Osteocyte (in vitro differentiated cells): Measurements from ENCODE around the gene PCDHGA7. TPM values are rescaled to one million over a fixed set of nuclear protein-coding genes. Genes with fewer than 3 reads are reported as not detected.

Source experiments
- DNase-seq: peaks from one replicate; pipeline ENCODE4 v3.0.0; 2021; ENCODE audit warnings: mixed read lengths; ENCODE audit not compliant: unreplicated experiment; ENCODE audit errors: extremely low spot score
- H3K27ac Mint-ChIP-seq: one replicate; pipeline ENCODE4 v1.8.0; 2021; ENCODE audit warnings: mild to moderate bottlenecking, mixed read lengths; ENCODE audit not compliant: unreplicated experiment
- H3K27me3 Mint-ChIP-seq: one replicate; pipeline ENCODE4 v1.8.0; 2021; ENCODE audit warnings: mixed read lengths; ENCODE audit not compliant: unreplicated experiment
- H3K36me3 Mint-ChIP-seq: one replicate; pipeline ENCODE4 v1.8.0; 2021; ENCODE audit warnings: mixed read lengths; ENCODE audit not compliant: unreplicated experiment
- H3K4me1 Mint-ChIP-seq: one replicate; pipeline ENCODE4 v1.8.0; 2021; ENCODE audit warnings: mixed read lengths; ENCODE audit not compliant: unreplicated experiment
- H3K4me3 Mint-ChIP-seq: one replicate; pipeline ENCODE4 v1.8.0; 2021; ENCODE audit warnings: mild to moderate bottlenecking, moderate library complexity, mixed read lengths; ENCODE audit not compliant: unreplicated experiment
- H3K9me3 Mint-ChIP-seq: one replicate; pipeline ENCODE4 v1.8.0; 2021; ENCODE audit warnings: mixed read lengths; ENCODE audit not compliant: unreplicated experiment
- total RNA-seq: library from RNA; stranded (reverse); gene quantifications from 2 replicates; pipeline ENCODE4 v1.2.1, GENCODE V29; 2021
- TF ChIP-seq, protein P1 (sequence below): fragments of 200-600 bp; sonication (generic); IDR thresholded peaks from 2 replicates; pipeline ENCODE4 v1.5.0; 2021; ENCODE audit warnings: antibody characterized with exemption, mild to moderate bottlenecking, moderate library complexity

PCDHGA7 gene
- total RNA-seq, 1 donor from 2014 or later: 0.11 TPM

DNA sequence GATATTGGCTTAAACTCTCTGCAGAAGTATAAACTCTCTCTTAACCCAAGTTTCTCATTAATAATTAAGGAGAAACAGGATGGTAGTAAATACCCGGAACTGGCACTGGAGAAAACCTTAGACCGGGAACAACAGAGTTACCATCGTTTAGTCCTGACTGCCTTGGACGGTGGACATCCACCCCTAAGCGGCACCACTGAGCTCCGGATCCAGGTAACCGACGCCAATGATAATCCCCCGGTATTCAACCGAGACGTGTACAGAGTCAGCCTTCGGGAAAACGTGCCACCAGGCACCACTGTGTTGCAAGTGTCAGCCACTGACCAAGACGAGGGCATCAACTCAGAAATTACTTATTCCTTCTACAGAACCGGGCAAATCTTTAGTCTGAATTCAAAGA lies 16.1 kb downstream of the PCDHGA7 start:
- Mint-ChIP-seq H3K9me3 (peaks cover 12% of the 10 kb centered on the region), H3K27ac (no peak overlapping the region), H3K4me1 (no peaks in the 10 kb centered on the region), H3K27me3 (no peaks in the 10 kb centered on the region), H3K4me3 (no peak overlapping the region), H3K36me3 (peaks cover 7% of the 10 kb centered on the region)
- TF ChIP-seq, protein P1, sequence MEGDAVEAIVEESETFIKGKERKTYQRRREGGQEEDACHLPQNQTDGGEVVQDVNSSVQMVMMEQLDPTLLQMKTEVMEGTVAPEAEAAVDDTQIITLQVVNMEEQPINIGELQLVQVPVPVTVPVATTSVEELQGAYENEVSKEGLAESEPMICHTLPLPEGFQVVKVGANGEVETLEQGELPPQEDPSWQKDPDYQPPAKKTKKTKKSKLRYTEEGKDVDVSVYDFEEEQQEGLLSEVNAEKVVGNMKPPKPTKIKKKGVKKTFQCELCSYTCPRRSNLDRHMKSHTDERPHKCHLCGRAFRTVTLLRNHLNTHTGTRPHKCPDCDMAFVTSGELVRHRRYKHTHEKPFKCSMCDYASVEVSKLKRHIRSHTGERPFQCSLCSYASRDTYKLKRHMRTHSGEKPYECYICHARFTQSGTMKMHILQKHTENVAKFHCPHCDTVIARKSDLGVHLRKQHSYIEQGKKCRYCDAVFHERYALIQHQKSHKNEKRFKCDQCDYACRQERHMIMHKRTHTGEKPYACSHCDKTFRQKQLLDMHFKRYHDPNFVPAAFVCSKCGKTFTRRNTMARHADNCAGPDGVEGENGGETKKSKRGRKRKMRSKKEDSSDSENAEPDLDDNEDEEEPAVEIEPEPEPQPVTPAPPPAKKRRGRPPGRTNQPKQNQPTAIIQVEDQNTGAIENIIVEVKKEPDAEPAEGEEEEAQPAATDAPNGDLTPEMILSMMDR: no peak
- DNase-seq: no peak

GRCh38 chr5:141399555-141400258 lies 17.2 kb downstream of the PCDHGA7 start:
- no peak for DNase-seq
- TF ChIP-seq, protein P1: no peak
- H3K27me3 Mint-ChIP-seq: no peaks in the 10 kb centered on the region
- H3K36me3 Mint-ChIP-seq: peaks cover 4% of the 10 kb centered on the region
- peaks cover 11% of the 10 kb centered on the region for H3K9me3 Mint-ChIP-seq
- H3K27ac Mint-ChIP-seq: no peak overlapping the region
- H3K4me3 Mint-ChIP-seq: no peak overlapping the region
- no peaks in the 10 kb centered on the region for H3K4me1 Mint-ChIP-seq

- DNase-seq: no peak
- Mint-ChIP-seq H3K9me3 (peaks cover 11% of the 10 kb centered on the region), H3K4me3 (no peak within 1 kb of the TSS), H3K27me3 (no peaks in the 10 kb centered on the region), H3K36me3 (peaks cover 9% of the 10 kb centered on the region), H3K4me1 (peaks cover 2% of the 10 kb centered on the region), H3K27ac (no peak within 1 kb of the TSS)
- TF ChIP-seq, protein P1: peak; percentile 27
These were observed 20.2 kb downstream of the PCDHGA7 start, which contains the start of gene PCDHGA9 for GRCh38 chr5:141402553-141403243. PCDHGA9 (plus strand) TSS chr5:141402778; CDS start chr5:141402953, 175 bp downstream.

- no peaks in the 10 kb centered on the region for H3K27me3 Mint-ChIP-seq
- H3K36me3 Mint-ChIP-seq: peaks cover 15% of the 10 kb centered on the region
- H3K4me3 Mint-ChIP-seq: no peak overlapping the region
- no peak overlapping the region for H3K27ac Mint-ChIP-seq
- H3K9me3 Mint-ChIP-seq: peaks cover 14% of the 10 kb centered on the region
- peaks cover 7% of the 10 kb centered on the region for H3K4me1 Mint-ChIP-seq
- DNase-seq: no peak
- TF ChIP-seq, protein P1: no peak
These were observed 20.8 kb downstream of the PCDHGA7 start for GRCh38 chr5:141403387-141403786.
